GM23338 (cell line): ENCODE data around the gene CYP21A2. TPM values are rescaled to one million over a fixed set of nuclear protein-coding genes. Genes with fewer than 3 reads are reported as not detected.

Source experiments
- ATAC-seq: fragments of 200-7000 bp; cut with Tn5 transposase; 3 replicates; pipeline ENCODE4 v1.9.1; 2020
- DNase-seq: peaks from one replicate; pipeline ENCODE4 v3.0.0-alpha.2; 2015; ENCODE audit warnings: low spot score
- H2AFZ ChIP-seq: fragments of 200-600 bp; sonication (generic); 2 replicates; pipeline ENCODE4 v1.8.0; 2016; ENCODE audit warnings: antibody characterized with exemption, mild to moderate bottlenecking, moderate library complexity
- H3F3A ChIP-seq: fragments of 200-600 bp; sonication (generic); replicated peaks from 2 replicates; pipeline ENCODE4 v1.8.0; 2017; ENCODE audit warnings: antibody characterized with exemption, mixed run types, low read depth
- H3K27ac ChIP-seq: fragments of 200-600 bp; sonication (generic); 2 replicates; pipeline ENCODE4 v1.6.1; 2016; ENCODE audit warnings: low read depth
- H3K27me3 ChIP-seq: fragments of 200-600 bp; sonication (generic); 2 replicates; pipeline ENCODE4 v1.8.0; 2016; ENCODE audit warnings: mild to moderate bottlenecking, mixed run types, moderate library complexity; ENCODE audit not compliant: insufficient read depth
- H3K36me3 ChIP-seq: fragments of 200-600 bp; sonication (generic); 2 replicates; pipeline ENCODE4 v1.8.0; 2016; ENCODE audit warnings: mild to moderate bottlenecking; ENCODE audit not compliant: insufficient read depth
- H3K4me1 ChIP-seq: fragments of 200-600 bp; sonication (generic); 2 replicates; pipeline ENCODE4 v1.8.0; 2016; ENCODE audit warnings: mild to moderate bottlenecking, moderate library complexity; ENCODE audit not compliant: insufficient read depth
- H3K4me2 ChIP-seq: fragments of 200-600 bp; sonication (generic); 2 replicates; pipeline ENCODE4 v1.7.1; 2017; ENCODE audit warnings: mixed run types
- H3K4me3 ChIP-seq: fragments of 200-600 bp; sonication (generic); 2 replicates; pipeline ENCODE4 v1.6.1; 2016; ENCODE audit warnings: mixed run types
- H3K79me2 ChIP-seq: fragments of 200-600 bp; sonication (generic); replicated peaks from 2 replicates; pipeline ENCODE4 v1.8.0; 2017; ENCODE audit warnings: mild to moderate bottlenecking; ENCODE audit not compliant: insufficient read depth
- H3K9me2 ChIP-seq: fragments of 200-600 bp; sonication (generic); 2 replicates; pipeline ENCODE4 v1.8.0; 2017; ENCODE audit not compliant: insufficient read depth
- H4K20me1 ChIP-seq: fragments of 200-600 bp; sonication (generic); replicated peaks from 2 replicates; pipeline ENCODE4 v1.8.0; 2017; ENCODE audit warnings: mild to moderate bottlenecking; ENCODE audit not compliant: insufficient read depth
- H3K27ac Mint-ChIP-seq: 2 replicates; pipeline ENCODE4 v1.8.0; 2020; ENCODE audit warnings: inconsistent platforms, mild to moderate bottlenecking, moderate library complexity, mixed read lengths
- H3K27me3 Mint-ChIP-seq: 3 replicates; pipeline ENCODE4 v1.8.0; 2022; ENCODE audit warnings: low read depth, mild to moderate bottlenecking, moderate library complexity, mixed read lengths, inconsistent platforms; ENCODE audit not compliant: insufficient read depth, poor library complexity
- H3K36me3 Mint-ChIP-seq: 3 replicates; pipeline ENCODE4 v1.8.0; 2021; ENCODE audit warnings: low read depth, mild to moderate bottlenecking, inconsistent platforms, moderate library complexity, mixed read lengths
- H3K4me1 Mint-ChIP-seq: 3 replicates; pipeline ENCODE4 v1.8.0; 2020; ENCODE audit warnings: mild to moderate bottlenecking, inconsistent platforms, mixed read lengths
- H3K4me3 Mint-ChIP-seq: 3 replicates; pipeline ENCODE4 v1.8.0; 2021; ENCODE audit warnings: moderate library complexity, mild to moderate bottlenecking, inconsistent platforms, mixed read lengths
- H3K9me3 Mint-ChIP-seq: 3 replicates; pipeline ENCODE4 v1.8.0; 2020; ENCODE audit warnings: moderate library complexity, mild to moderate bottlenecking, inconsistent platforms, mixed read lengths
- EZH2 ChIP-seq: fragments of 200-600 bp; sonication (generic); IDR thresholded peaks from one replicate; pipeline ENCODE4 v1.8.0; 2017; ENCODE audit warnings: antibody characterized with exemption, mild to moderate bottlenecking, low read depth; ENCODE audit not compliant: unreplicated experiment
- EZH2phosphoT487 ChIP-seq: fragments of 200-600 bp; sonication (generic); IDR thresholded peaks from one replicate; pipeline ENCODE4 v1.8.1; 2018; ENCODE audit warnings: antibody characterized with exemption; ENCODE audit not compliant: unreplicated experiment
- JUNB ChIP-seq: IDR thresholded peaks from one replicate; pipeline ENCODE4 v1.6.1; 2016; ENCODE audit warnings: antibody characterized with exemption; ENCODE audit not compliant: unreplicated experiment
- NANOG ChIP-seq: IDR thresholded peaks from 2 replicates; pipeline ENCODE4 v1.6.1; 2016; ENCODE audit warnings: antibody characterized with exemption, borderline replicate concordance
- POLR2AphosphoS5 ChIP-seq: IDR thresholded peaks from 2 replicates; pipeline ENCODE4 v1.6.1; 2016; ENCODE audit warnings: antibody characterized with exemption, low read depth
- STAT1 ChIP-seq: IDR thresholded peaks from one replicate; pipeline ENCODE4 v1.6.1; 2016; ENCODE audit warnings: antibody characterized with exemption; ENCODE audit not compliant: unreplicated experiment
- ZNF114 ChIP-seq: fragments of 250-450 bp; sonication (Bioruptor Pico); IDR thresholded peaks from 2 replicates; pipeline ENCODE4 v1.5.0; 2020; ENCODE audit warnings: mild to moderate bottlenecking, moderate library complexity
- ZNF331 ChIP-seq: fragments of 250-450 bp; sonication (Bioruptor Pico); IDR thresholded peaks from 2 replicates; pipeline ENCODE4 v1.5.0; 2020; ENCODE audit warnings: low read depth, mild to moderate bottlenecking, moderate library complexity
- polyA plus RNA-seq: library from polyadenylated mRNA; unstranded; fragments of >200 nt; fragmentation: Nextera tagmentation; extraction: Ambion mirVana; gene quantifications from 2 replicates; pipeline ENCODE4 v1.2.1, GENCODE V29; 2016
- total RNA-seq: library from RNA; depleted of rRNA; stranded (reverse); fragments of >200 nt; shearing (Covaris generic); gene quantifications from 2 replicates; pipeline ENCODE4 v1.2.3, GENCODE V29; 2014
- TF ChIP-seq, protein P1 (sequence below): IDR thresholded peaks from one replicate; pipeline ENCODE4 v1.6.1; 2018; ENCODE audit warnings: antibody characterized with exemption; ENCODE audit not compliant: unreplicated experiment
- TF ChIP-seq, protein P2 (sequence below): fragments of 250-450 bp; sonication (Bioruptor Pico); IDR thresholded peaks from 2 replicates; pipeline ENCODE4 v1.5.0; 2020; ENCODE audit warnings: mild to moderate bottlenecking, moderate library complexity

Gene CYP21A2
- total and polyA plus RNA-seq, 2 experiments from 2014 or later = 0.10 TPM; not detected in 1

DNA sequence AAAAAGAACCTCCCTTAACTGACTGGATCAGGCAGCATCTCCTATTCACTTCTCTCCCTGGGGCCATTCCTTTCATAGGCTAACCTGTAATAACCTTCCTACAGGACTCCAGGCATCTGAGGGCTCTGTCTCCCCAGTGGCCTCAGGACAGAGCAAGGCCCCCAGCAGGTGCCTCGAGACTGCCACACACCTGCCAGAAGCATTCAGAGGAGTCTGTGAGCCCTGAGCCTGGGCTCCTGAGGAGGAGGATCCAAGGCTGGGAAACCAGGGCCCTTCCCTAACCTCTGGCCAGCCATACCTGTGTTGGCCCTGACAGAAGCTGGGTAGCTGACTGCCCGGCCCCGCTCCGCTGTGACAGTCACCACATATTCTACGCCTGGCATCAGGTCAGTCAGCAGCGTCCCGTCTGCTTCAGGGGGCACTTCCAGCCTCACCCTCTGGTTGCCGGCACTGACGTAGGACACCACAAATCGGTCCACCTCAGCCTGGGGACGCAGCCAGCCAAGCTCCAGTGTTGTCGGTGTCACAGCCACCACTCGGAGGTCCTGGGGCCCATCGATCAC is 50.4 kb downstream of the CYP21A2 start (continued):
- TF ChIP-seq, protein P1, sequence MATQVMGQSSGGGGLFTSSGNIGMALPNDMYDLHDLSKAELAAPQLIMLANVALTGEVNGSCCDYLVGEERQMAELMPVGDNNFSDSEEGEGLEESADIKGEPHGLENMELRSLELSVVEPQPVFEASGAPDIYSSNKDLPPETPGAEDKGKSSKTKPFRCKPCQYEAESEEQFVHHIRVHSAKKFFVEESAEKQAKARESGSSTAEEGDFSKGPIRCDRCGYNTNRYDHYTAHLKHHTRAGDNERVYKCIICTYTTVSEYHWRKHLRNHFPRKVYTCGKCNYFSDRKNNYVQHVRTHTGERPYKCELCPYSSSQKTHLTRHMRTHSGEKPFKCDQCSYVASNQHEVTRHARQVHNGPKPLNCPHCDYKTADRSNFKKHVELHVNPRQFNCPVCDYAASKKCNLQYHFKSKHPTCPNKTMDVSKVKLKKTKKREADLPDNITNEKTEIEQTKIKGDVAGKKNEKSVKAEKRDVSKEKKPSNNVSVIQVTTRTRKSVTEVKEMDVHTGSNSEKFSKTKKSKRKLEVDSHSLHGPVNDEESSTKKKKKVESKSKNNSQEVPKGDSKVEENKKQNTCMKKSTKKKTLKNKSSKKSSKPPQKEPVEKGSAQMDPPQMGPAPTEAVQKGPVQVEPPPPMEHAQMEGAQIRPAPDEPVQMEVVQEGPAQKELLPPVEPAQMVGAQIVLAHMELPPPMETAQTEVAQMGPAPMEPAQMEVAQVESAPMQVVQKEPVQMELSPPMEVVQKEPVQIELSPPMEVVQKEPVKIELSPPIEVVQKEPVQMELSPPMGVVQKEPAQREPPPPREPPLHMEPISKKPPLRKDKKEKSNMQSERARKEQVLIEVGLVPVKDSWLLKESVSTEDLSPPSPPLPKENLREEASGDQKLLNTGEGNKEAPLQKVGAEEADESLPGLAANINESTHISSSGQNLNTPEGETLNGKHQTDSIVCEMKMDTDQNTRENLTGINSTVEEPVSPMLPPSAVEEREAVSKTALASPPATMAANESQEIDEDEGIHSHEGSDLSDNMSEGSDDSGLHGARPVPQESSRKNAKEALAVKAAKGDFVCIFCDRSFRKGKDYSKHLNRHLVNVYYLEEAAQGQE = no peak
- TF ChIP-seq EZH2phosphoT487 = no peak
- no peak for TF ChIP-seq JUNB
- no peak for TF ChIP-seq STAT1

DNA sequence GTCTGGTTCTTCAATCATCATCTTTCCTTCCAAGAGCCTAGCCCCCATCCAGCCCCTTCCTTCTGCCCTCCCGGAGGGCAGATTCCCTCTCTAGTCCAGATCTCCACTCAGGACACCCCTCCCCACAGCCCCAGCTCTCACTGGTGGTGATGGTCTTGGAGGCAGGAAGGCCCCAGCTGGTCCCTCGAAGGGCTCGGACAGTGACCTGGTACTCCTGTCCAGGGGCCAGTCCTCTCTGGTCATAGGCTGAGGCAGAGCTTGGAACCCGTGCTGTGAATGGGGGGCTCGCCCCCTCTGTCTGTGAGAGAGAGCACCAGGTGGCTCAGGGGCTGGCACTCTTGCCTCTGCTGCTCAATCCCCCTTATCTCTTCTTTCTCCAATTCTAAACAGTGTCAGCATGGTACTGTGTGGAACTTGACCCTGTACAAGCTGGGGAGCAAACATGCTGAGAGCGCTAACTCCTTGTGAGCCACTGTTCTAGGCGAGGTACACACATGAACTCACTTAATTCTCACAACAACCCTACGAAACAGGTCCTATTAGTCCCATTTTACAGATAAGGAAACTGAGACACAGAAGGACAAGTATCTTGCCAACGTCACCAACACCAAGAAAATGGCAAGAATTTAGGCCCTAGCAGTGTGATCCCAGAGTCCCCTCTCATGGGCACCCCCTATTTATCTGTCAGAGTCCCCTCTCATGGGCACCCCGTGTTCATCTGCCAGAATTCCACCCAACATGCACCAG is 51.0 kb downstream of the CYP21A2 start:
- ATAC-seq (no peak), DNase-seq (no peak)
- Histone ChIP-seq H3K4me1 (peaks cover 3% of the 10 kb centered on the region; the same call in 1 of the 2 replicates), H4K20me1 (no peaks in the 10 kb centered on the region), H3K27me3 (peaks cover 11% of the 10 kb centered on the region), H3F3A (no peaks in the 10 kb centered on the region), H3K36me3 (no peaks in the 10 kb centered on the region), H3K9me2 (no peaks in the 10 kb centered on the region), H3K4me2 (no peak overlapping the region), H3K4me3 (no peak overlapping the region), H3K79me2 (no peaks in the 10 kb centered on the region), H2AFZ (no peak overlapping the region), H3K27ac (no peak overlapping the region)
- Mint-ChIP-seq H3K4me3 (no peak overlapping the region; the same call in 2 of the 3 replicates), H3K27me3 (peaks cover 18% of the 10 kb centered on the region), H3K4me1 (peaks cover 16% of the 10 kb centered on the region), H3K27ac (no peak overlapping the region), H3K36me3 (no peaks in the 10 kb centered on the region; the same call in 2 of the 3 replicates), H3K9me3 (no peaks in the 10 kb centered on the region; the same call in 2 of the 3 replicates)
- TF ChIP-seq JUNB (no peak), EZH2phosphoT487 (no peak), STAT1 (no peak), ZNF331 (no peak), ZNF114 (CRISPR knock-in tag) (no peak), POLR2AphosphoS5 (no peak), EZH2 (no peak), NANOG (no peak)
- TF ChIP-seq, protein P2, sequence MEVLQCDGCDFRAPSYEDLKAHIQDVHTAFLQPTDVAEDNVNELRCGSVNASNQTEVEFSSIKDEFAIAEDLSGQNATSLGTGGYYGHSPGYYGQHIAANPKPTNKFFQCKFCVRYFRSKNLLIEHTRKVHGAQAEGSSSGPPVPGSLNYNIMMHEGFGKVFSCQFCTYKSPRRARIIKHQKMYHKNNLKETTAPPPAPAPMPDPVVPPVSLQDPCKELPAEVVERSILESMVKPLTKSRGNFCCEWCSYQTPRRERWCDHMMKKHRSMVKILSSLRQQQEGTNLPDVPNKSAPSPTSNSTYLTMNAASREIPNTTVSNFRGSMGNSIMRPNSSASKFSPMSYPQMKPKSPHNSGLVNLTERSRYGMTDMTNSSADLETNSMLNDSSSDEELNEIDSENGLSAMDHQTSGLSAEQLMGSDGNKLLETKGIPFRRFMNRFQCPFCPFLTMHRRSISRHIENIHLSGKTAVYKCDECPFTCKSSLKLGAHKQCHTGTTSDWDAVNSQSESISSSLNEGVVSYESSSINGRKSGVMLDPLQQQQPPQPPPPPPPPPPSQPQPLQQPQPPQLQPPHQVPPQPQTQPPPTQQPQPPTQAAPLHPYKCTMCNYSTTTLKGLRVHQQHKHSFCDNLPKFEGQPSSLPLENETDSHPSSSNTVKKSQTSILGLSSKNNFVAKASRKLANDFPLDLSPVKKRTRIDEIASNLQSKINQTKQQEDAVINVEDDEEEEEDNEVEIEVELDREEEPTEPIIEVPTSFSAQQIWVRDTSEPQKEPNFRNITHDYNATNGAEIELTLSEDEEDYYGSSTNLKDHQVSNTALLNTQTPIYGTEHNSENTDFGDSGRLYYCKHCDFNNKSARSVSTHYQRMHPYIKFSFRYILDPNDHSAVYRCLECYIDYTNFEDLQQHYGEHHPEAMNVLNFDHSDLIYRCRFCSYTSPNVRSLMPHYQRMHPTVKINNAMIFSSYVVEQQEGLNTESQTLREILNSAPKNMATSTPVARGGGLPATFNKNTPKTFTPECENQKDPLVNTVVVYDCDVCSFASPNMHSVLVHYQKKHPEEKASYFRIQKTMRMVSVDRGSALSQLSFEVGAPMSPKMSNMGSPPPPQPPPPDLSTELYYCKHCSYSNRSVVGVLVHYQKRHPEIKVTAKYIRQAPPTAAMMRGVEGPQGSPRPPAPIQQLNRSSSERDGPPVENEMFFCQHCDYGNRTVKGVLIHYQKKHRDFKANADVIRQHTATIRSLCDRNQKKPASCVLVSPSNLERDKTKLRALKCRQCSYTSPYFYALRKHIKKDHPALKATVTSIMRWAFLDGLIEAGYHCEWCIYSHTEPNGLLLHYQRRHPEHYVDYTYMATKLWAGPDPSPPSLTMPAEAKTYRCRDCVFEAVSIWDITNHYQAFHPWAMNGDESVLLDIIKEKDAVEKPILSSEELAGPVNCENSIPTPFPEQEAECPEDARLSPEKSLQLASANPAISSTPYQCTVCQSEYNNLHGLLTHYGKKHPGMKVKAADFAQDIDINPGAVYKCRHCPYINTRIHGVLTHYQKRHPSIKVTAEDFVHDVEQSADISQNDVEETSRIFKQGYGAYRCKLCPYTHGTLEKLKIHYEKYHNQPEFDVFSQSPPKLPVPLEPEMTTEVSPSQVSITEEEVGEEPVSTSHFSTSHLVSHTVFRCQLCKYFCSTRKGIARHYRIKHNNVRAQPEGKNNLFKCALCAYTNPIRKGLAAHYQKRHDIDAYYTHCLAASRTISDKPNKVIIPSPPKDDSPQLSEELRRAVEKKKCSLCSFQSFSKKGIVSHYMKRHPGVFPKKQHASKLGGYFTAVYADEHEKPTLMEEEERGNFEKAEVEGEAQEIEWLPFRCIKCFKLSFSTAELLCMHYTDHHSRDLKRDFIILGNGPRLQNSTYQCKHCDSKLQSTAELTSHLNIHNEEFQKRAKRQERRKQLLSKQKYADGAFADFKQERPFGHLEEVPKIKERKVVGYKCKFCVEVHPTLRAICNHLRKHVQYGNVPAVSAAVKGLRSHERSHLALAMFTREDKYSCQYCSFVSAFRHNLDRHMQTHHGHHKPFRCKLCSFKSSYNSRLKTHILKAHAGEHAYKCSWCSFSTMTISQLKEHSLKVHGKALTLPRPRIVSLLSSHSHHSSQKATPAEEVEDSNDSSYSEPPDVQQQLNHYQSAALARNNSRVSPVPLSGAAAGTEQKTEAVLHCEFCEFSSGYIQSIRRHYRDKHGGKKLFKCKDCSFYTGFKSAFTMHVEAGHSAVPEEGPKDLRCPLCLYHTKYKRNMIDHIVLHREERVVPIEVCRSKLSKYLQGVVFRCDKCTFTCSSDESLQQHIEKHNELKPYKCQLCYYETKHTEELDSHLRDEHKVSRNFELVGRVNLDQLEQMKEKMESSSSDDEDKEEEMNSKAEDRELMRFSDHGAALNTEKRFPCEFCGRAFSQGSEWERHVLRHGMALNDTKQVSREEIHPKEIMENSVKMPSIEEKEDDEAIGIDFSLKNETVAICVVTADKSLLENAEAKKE (CRISPR knock-in tag) = no peak
- TF ChIP-seq, protein P1 = no peak
